Lung (tissue), 12 donors: ENCODE results near the gene MAP3K4. TPM values are rescaled to one million over a fixed set of nuclear protein-coding genes. Genes with fewer than 3 reads are reported as not detected.

Source experiments
- ATAC-seq: fragments of 200-7000 bp; cut with Tn5 transposase; one replicate; pipeline ENCODE4 v1.9.1; 2020; ENCODE audit warnings: moderate number of reproducible peaks; ENCODE audit not compliant: insufficient read depth, low FRiP score
- DNase-seq, 3 donors: peaks; one replicate each; pipeline ENCODE4 v3.0.0-alpha.2; 2013 to 2017
- H3K27ac ChIP-seq, 2 donors: one replicate each; pipeline ENCODE4 v1.5.1; 2013; ENCODE audit warnings: mild to moderate bottlenecking in 2 of 2, moderate library complexity in 2 of 2, control low read depth in 1 of 2, inconsistent platforms in 1 of 2, low read depth in 1 of 2, low read length in 1 of 2
- H3K27me3 ChIP-seq, 3 donors: one replicate each; pipeline ENCODE4 v1.5.1; 2013; ENCODE audit warnings: low read length in 2 of 3; ENCODE audit not compliant: control insufficient read depth in 3 of 3, insufficient read depth in 3 of 3
- H3K36me3 ChIP-seq, 4 donors: one replicate each; pipeline ENCODE4 v1.5.1; 2013; ENCODE audit warnings: low read length in 4 of 4, mild to moderate bottlenecking in 1 of 4, moderate library complexity in 1 of 4; ENCODE audit not compliant: control insufficient read depth in 4 of 4, insufficient read depth in 4 of 4
- H3K4me1 ChIP-seq, 5 donors: one replicate each; pipeline ENCODE4 v1.5.1; 2013; ENCODE audit warnings: low read length in 5 of 5, mild to moderate bottlenecking in 2 of 5, moderate library complexity in 1 of 5; ENCODE audit not compliant: control insufficient read depth in 5 of 5, insufficient read depth in 5 of 5
- H3K4me3 ChIP-seq: one replicate; pipeline ENCODE4 v1.5.1; 2013; ENCODE audit warnings: mild to moderate bottlenecking, control low read depth, moderate library complexity
- H3K9ac ChIP-seq, 2 donors: one replicate each; pipeline ENCODE4 v1.5.1; 2013; ENCODE audit warnings: low read length in 2 of 2, control low read depth in 1 of 2; ENCODE audit not compliant: insufficient read depth in 1 of 2
- H3K9me3 ChIP-seq, 4 donors: one replicate each; pipeline ENCODE4 v1.5.1; 2013; ENCODE audit warnings: low read length in 3 of 4, mild to moderate bottlenecking in 1 of 4, moderate library complexity in 1 of 4; ENCODE audit not compliant: control insufficient read depth in 4 of 4, insufficient read depth in 3 of 4
- CTCF ChIP-seq: IDR thresholded peaks from 2 replicates; pipeline ENCODE4 v1.5.1; 2012; ENCODE audit warnings: mild to moderate bottlenecking; ENCODE audit errors: control extremely low read depth, extremely low read depth
- whole genome bisulfite sequencing, 2 donors: extraction: QIAGEN DNeasy Blood & Tissue Kit; methylation state at CpG; one replicate each; pipeline ENCODE4 v1.1.7; 2013; 5-methylcytosine and 5-hydroxymethylcytosine counted together
- polyA plus RNA-seq, 2 donors: library from polyadenylated mRNA; stranded (reverse); fragments of 200-250 nt; gene quantifications; one replicate each; pipeline ENCODE4 v1.2.1, GENCODE V29; 2013
- total RNA-seq, 2 donors: library from RNA; depleted of rRNA in 1 of 2; stranded (reverse); fragments of >200 nt in 1 of 2; gene quantifications; one replicate each; pipeline ENCODE4 v1.2.1, GENCODE V29; 2014 to 2021
- donor health status: control.
- donor health status: control.
- donor health status: Bipolar disorder and iron deficiency.
- donor health status: healthy.
- donor health status: DM: yes; HTN: yes; CAD: no.

Gene MAP3K4
- total and polyA plus RNA-seq, 4 donors = 8.6 to 56.8 (median 29.9) TPM

GRCh38 chr6:161085246-161085645, 93.7 kb downstream of the MAP3K4 start:
- 94 to 95% methylated on average over 5 of the region's 5 CpGs for WGBS, 2 donors
- no peak for ATAC-seq
- H3K4me3 ChIP-seq = no peak overlapping the region

DNA sequence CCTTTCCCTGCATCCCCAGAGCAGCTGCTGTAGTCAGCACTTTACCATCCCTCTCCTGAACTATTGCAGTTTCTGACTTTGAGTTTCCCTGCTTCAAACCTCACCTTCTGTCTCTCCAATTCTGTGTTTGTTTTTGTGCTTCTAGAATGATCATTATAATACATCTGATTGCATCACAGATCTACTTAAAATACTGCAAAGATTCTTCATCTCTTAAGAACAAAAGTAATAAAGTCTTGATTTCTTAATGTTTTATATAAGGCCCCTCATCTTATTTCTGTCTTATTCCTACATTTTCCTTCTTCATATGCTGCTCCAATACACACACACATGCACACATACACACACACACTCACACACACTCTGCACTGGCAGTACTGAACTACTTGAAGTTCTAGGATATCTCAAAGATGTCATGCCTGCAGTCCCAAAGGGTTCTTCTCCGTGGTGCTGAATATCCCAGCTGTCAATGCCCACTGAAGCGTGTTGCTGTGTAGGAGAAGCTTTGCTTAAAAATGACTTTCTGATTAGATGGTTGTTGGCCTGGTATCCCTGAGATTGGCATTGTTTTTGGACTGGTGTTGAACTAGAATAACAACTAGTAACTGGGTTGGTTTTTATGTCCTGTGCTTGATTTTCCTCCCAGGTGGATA, 97.2 kb downstream of the MAP3K4 start:
- H3K4me3 ChIP-seq = no peak overlapping the region
- 90 to 95% methylated on average over 2 of the region's 2 CpGs for WGBS, 2 donors
- H3K4me1 ChIP-seq = no peaks in the 10 kb centered on the region
- ATAC-seq = no peak
- TF ChIP-seq CTCF = no peak
- no peak overlapping the region for H3K9ac ChIP-seq
- H3K27ac ChIP-seq = no peak overlapping the region
- no peaks in the 10 kb centered on the region for H3K27me3 ChIP-seq
- no peaks in the 10 kb centered on the region for H3K9me3 ChIP-seq
- peaks cover 18 to 43% (median 27%) of the 10 kb centered on the region in 4 donors for H3K36me3 ChIP-seq
- peak in 1 of 3 donors; percentile 33 for DNase-seq

More at GRCh38 chr6:161085246-161085645, 93.7 kb downstream of the MAP3K4 start:
- H3K36me3 ChIP-seq = peaks cover 26 to 41% (median 36%) of the 10 kb centered on the region in 4 donors
- no peaks in the 10 kb centered on the region for H3K4me1 ChIP-seq
- no peaks in the 10 kb centered on the region for H3K9me3 ChIP-seq
- no peaks in the 10 kb centered on the region for H3K27me3 ChIP-seq
- H3K9ac ChIP-seq = no peak overlapping the region
- DNase-seq = no peak
- no peak for TF ChIP-seq CTCF
- H3K27ac ChIP-seq = no peak overlapping the region

- H3K4me1 ChIP-seq = no peaks in the 10 kb centered on the region
- ATAC-seq (no peak), DNase-seq (no peak)
- H3K27ac ChIP-seq = no peak overlapping the region
- H3K9me3 ChIP-seq = no peaks in the 10 kb centered on the region
- no peak for TF ChIP-seq CTCF
- no peak overlapping the region for H3K4me3 ChIP-seq
- 91 to 92% methylated on average over 4 of the region's 4 CpGs for WGBS, 2 donors
- no peaks in the 10 kb centered on the region for H3K27me3 ChIP-seq
- H3K9ac ChIP-seq = no peak overlapping the region
- H3K36me3 ChIP-seq = peaks cover 16 to 36% (median 25%) of the 10 kb centered on the region in 4 donors
These were observed 99.6 kb downstream of the MAP3K4 start for GRCh38 chr6:161091151-161091550.
